NCI-H526 treated with DMSO at 0.1 percent for 48 hours (cell line): ENCODE data around the gene EDEM1.
A peak's percentile ranks its signal among the peaks of the same experiment; 100 is the strongest.

Source experiments
- DNase-seq: peaks from one replicate; lab custom pipeline; 2025; lab: John Stamatoyannopoulos, UW

Gene EDEM1

DNA sequence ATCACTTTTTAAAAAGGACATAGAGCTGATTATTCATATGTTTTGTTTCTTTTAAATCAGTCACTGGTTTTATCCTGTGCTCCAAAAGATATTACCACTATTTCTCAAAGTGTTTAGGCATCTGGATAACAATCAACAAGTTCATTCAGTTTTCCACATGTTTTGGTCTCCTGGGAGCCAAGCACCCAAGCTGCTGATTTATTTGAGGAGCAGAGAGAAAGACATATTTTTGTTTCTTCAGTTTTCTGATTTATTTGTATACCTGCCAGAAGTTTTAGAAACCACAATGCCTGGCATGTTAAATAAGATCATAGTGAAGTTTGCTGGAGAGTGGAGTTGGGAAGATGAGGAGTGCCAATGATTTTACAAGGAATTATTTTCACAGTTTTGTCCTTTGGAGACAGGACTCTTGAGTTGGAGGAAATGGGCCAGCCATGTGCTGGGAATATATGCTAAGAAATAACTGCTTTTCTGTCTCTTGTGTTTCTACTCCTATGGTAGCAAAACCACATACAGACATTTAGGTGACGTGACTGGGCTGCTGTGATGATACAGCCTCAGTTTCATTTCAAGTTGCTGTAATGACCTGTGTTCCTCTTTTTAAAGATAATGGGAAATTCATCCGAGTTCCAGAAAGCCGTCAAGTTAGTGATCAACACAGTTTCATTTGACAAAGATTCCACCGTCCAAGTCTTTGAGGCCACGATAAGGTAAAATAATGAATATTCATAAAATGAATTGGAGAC, 11.7 kb downstream of the EDEM1 start:
- DNase-seq = no peak

GRCh38 chr3:5201536-5201935, 14.0 kb downstream of the EDEM1 start:
- no peak for DNase-seq

GRCh38 chr3:5202222-5202621, 14.7 kb downstream of the EDEM1 start:
- no peak for DNase-seq

DNA sequence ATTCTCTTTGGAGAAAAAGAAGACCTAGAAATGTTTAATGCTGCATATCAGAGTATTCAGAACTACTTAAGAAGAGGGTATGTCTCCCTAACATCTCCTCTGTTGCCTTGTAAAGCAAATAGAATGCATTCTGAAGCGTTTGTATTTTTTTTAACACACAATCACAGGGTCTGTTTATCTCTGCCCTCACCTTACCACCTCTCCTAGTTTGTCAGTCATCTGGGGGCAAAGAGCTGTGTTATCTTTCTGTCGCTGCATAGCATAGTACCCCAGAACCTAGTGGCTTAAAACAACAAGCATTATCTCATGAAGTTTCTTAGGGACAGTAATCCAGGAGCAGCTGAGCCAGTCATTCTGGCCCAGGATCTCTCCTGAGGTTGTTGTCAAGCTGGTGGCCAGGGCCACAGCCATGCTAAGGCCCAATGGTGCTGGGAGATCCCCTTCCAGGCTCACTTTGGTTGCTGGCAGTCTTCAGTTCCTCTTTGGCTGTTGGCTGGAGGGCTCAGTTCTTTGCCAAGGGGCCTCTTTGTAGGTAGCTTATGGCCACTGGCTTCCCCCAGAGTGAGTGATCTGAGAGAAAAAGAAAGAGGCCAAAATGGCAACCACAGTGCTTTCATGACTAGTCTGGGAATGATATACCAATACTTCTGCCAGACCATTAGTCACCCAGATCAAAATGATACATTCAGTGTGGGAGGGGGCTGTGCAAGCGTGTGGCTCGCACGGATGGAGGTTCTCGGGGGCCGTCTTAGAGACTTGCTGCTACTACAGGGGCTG, 17.8 kb downstream of the EDEM1 start:
- no peak for DNase-seq

DNA sequence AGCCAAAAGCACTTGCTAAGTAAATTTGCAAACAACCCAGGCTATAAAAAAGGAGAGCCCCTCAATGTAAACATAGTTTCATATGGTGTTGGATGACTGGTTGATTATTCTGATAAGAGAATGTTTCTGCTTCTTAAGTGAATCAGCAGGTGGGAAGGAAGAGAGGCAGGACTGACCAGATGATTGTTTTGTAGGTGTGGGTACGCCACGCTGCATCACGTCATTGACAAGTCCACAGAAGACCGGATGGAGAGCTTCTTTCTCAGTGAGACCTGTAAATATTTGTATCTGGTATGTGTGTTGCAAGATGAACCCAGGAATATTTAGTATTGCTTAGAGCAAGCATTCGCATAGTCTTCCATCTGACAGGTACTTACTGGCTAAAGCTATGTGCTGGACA, 23.4 kb downstream of the EDEM1 start:
- no peak for DNase-seq

- peak; percentile 46 for DNase-seq
Observed at GRCh38 chr3:5212628-5213573, 25.4 kb downstream of the EDEM1 start.

DNA sequence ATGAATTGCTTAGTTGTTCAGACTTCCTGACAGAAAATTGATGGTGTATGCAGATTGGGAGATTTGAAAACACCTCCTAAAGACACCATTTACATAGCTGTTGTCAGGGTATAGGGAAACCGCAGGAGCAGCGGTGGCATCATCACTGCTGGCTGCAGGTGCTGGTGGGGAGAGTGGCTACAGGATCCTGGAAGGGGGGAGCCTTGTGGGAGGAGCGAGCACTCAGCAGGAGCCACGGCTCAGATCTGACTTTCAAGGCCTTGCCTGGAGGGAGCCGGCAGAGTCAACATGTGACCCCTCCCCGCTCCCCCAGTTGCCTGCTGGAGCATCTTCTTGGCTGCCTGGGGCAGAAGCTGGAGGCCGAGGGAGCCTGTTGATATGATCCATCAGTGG, 26.1 kb downstream of the EDEM1 start:
- peak; percentile 88 for DNase-seq

GRCh38 chr3:5214352-5214751, 26.8 kb downstream of the EDEM1 start:
- no peak for DNase-seq

GRCh38 chr3:5217824-5218595, 30.5 kb downstream of the EDEM1 start:
- DNase-seq = no peak

- no peak for DNase-seq
Observed at GRCh38 chr3:5218815-5219214, 31.3 kb downstream of the EDEM1 start.

DNA sequence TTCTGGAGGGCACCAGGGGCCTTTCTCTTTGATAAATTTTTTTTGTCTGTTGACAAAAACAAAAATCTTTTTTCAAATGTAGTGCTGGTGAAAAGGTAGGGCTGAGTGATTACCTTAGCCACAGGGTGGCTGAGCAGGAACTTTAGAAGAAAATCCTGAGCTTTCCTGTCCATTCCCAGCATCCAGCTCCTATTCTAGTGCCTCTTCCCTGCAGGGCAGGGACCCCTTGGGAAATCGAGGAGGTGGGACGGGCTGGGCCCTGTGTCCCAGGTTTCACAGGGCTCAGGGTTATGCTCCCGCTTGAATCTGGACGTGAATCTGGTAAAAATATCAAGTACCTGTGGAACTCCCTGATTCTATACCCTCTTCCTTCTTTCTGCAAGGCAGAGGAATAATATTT, 31.7 kb downstream of the EDEM1 start:
- DNase-seq = no peak

DNA sequence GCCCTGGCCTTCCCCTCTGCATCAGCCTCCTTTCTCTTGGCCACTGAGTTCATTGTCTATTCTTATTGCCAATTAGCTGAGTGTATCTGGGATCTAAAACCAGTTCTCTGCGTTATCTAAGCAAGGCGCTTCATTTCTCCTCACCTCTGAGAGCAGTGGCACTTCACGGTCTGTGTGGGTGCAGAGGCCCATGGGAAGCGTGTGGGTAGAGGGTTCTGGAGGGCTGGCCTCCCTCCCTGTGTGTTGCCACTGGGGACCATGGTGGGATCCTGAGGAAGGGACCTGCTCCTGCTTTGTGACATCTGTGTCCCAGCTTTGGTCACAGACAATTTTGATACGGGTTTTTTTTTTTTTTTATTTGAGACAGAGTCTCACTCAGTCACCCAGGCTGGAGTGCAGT, 32.7 kb downstream of the EDEM1 start:
- DNase-seq = no peak

GRCh38 chr3:5220667-5221431, 33.3 kb downstream of the EDEM1 start:
- DNase-seq = no peak

- DNase-seq = no peak
Observed at GRCh38 chr3:5221701-5222100, 34.2 kb downstream of the EDEM1 start.

GRCh38 chr3:5222283-5223005, 34.9 kb downstream of the EDEM1 start:
- no peak for DNase-seq

- no peak for DNase-seq
Observed at GRCh38 chr3:5226783-5227182, 39.3 kb downstream of the EDEM1 start.

- DNase-seq = no peak
Observed at GRCh38 chr3:5227812-5228211, 40.3 kb downstream of the EDEM1 start.

DNA sequence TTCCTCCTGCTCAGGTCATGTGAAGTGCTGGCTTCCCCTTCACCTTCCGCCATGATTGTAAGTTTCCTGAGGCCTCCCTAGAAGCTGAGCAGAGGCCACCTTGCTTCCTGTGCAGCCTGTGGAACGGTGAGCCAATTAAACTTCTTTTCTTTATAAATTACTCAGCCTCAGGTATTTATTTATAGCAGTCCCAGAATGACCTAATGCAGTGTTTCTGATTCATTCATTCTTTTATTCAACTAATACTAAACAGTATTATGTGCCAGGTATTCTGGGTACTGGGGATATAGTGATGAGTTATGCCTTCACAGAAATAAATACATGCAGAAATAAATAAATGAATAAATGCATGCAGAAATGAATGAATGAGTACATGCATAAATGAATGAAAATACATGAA, 41.9 kb downstream of the EDEM1 start:
- no peak for DNase-seq

GRCh38 chr3:5231074-5231473, 43.6 kb downstream of the EDEM1 start:
- no peak for DNase-seq

GRCh38 chr3:5231487-5231886, 44.0 kb downstream of the EDEM1 start:
- peak; percentile 71 for DNase-seq
